Measurements from ENCODE around the gene TAOK3. TPM values are rescaled to one million over a fixed set of nuclear protein-coding genes. Genes with fewer than 3 reads are reported as not detected.

TAOK3 gene
- total RNA-seq, 2 donors from 2014 or later = 52.2 to 52.5 TPM

GRCh38 chr12:118188690-118189371 is 183.9 kb downstream of the TAOK3 start:
- Histone ChIP-seq H3K4me1 (replicated peaks) (no peaks in the 10 kb centered on the region), H3K9me3 (no peaks in the 10 kb centered on the region), H3K27ac (peak overlapping the region; percentile 68 to 71), H3K4me3 (no peak overlapping the region), H3K36me3 (no peaks in the 10 kb centered on the region), H3K27me3 (replicated peaks; ENCODE audit: insufficient read depth) (no peaks in the 10 kb centered on the region)
- WGBS = 44% methylated on average over 10 of the region's 10 CpGs
- no peak for DNase-seq (ENCODE audit: low spot score)
- TF ChIP-seq POLR2AphosphoS5 (IDR thresholded peaks at IDR 0.05) (no peak), POLR2A (IDR thresholded peaks at IDR 0.05) (no peak), CTCF (IDR thresholded peaks at IDR 0.05) (peak in 1 of 4 experiments; percentile 7)
- intact Hi-C loops (cut with DNase I) = no loop called here

GRCh38 chr12:118187751-118188435 is 184.8 kb downstream of the TAOK3 start:
- no peak for TF ChIP-seq POLR2AphosphoS5 (IDR thresholded peaks at IDR 0.05)
- no peak for TF ChIP-seq CTCF (IDR thresholded peaks at IDR 0.05)
- TF ChIP-seq POLR2A (IDR thresholded peaks at IDR 0.05) = no peak
- Histone ChIP-seq H3K27ac (no peak overlapping the region), H3K4me3 (no peak overlapping the region), H3K4me1 (replicated peaks) (no peaks in the 10 kb centered on the region), H3K9me3 (no peaks in the 10 kb centered on the region), H3K36me3 (no peaks in the 10 kb centered on the region), H3K27me3 (replicated peaks; ENCODE audit: insufficient read depth) (no peaks in the 10 kb centered on the region)
- DNase-seq (ENCODE audit: low spot score) = no peak
- WGBS = 63% methylated on average over 6 of the region's 6 CpGs
- intact Hi-C loops (cut with DNase I) = no loop called here

GRCh38 chr12:118185602-118186397 is 186.9 kb downstream of the TAOK3 start:
- Histone ChIP-seq H3K27ac (no peak overlapping the region), H3K36me3 (no peaks in the 10 kb centered on the region), H3K4me1 (replicated peaks) (no peaks in the 10 kb centered on the region), H3K4me3 (no peak overlapping the region), H3K27me3 (replicated peaks; ENCODE audit: insufficient read depth) (no peaks in the 10 kb centered on the region), H3K9me3 (no peaks in the 10 kb centered on the region)
- intact Hi-C loops (cut with DNase I) = no loop called here
- WGBS = 69% methylated on average over 5 of the region's 5 CpGs
- no peak for TF ChIP-seq POLR2AphosphoS5 (IDR thresholded peaks at IDR 0.05)
- no peak for TF ChIP-seq CTCF (IDR thresholded peaks at IDR 0.05)
- no peak for DNase-seq (ENCODE audit: low spot score)

GRCh38 chr12:118183711-118184110 is 189.0 kb downstream of the TAOK3 start:
- Histone ChIP-seq H3K9me3 (no peaks in the 10 kb centered on the region), H3K36me3 (no peaks in the 10 kb centered on the region), H3K4me3 (no peak overlapping the region), H3K4me1 (replicated peaks) (no peaks in the 10 kb centered on the region), H3K27ac (no peak overlapping the region), H3K27me3 (replicated peaks; ENCODE audit: insufficient read depth) (no peaks in the 10 kb centered on the region)
- intact Hi-C loops (cut with DNase I) = loop anchor here (2.0 to 5.0 kb wide), 2 partner anchors 46 to 193 kb away; partner anchors contain the start of genes PEBP1 and SUDS3
- TF ChIP-seq POLR2AphosphoS5 (IDR thresholded peaks at IDR 0.05) (no peak), POLR2A (IDR thresholded peaks at IDR 0.05) (no peak), CTCF (IDR thresholded peaks at IDR 0.05) (no peak)
- DNase-seq (ENCODE audit: low spot score) = no peak

Data from prostate gland (tissue), 2 donors.